Epithelial cell of esophagus (primary cell): ENCODE results near the gene SPOCK3.

Experiments
- DNase-seq: peaks from one replicate; pipeline ENCODE4 v3.0.0; 2010; ENCODE audit warnings: low read depth
- H3K4me3 ChIP-seq: 2 replicates; pipeline ENCODE4 v1.5.1; 2011; ENCODE audit warnings: mild to moderate bottlenecking, low read length, control low read depth
- TF ChIP-seq, protein P1 (sequence below): IDR thresholded peaks from 2 replicates; pipeline ENCODE4 v1.5.1; 2011; ENCODE audit warnings: low read depth, mild to moderate bottlenecking, low read length, control low read depth, inconsistent platforms; ENCODE audit not compliant: insufficient read depth; ENCODE audit errors: missing control alignments

Gene SPOCK3

DNA sequence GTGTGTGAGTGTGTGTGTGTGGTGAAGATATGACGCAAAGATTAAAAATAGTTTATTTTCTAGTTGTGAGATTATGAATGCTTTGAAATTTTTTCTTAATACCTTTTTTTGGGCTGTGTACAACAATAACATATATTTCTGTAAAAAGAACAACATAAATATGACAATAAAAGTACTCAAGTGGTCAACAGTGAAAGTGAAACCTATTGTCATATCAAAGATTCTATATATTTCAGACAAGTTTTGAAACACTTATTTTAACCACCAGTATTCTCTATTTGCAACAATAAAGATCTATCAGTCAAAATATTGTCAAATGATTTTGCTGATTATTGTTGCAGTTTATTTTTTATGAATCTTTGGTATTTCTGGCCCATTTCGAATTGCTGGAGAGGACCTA is 98.0 kb downstream of the SPOCK3 start:
- DNase-seq, result no peak
- TF ChIP-seq, protein P1, sequence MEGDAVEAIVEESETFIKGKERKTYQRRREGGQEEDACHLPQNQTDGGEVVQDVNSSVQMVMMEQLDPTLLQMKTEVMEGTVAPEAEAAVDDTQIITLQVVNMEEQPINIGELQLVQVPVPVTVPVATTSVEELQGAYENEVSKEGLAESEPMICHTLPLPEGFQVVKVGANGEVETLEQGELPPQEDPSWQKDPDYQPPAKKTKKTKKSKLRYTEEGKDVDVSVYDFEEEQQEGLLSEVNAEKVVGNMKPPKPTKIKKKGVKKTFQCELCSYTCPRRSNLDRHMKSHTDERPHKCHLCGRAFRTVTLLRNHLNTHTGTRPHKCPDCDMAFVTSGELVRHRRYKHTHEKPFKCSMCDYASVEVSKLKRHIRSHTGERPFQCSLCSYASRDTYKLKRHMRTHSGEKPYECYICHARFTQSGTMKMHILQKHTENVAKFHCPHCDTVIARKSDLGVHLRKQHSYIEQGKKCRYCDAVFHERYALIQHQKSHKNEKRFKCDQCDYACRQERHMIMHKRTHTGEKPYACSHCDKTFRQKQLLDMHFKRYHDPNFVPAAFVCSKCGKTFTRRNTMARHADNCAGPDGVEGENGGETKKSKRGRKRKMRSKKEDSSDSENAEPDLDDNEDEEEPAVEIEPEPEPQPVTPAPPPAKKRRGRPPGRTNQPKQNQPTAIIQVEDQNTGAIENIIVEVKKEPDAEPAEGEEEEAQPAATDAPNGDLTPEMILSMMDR, result no peak
- no peak overlapping the region for H3K4me3 ChIP-seq

DNA sequence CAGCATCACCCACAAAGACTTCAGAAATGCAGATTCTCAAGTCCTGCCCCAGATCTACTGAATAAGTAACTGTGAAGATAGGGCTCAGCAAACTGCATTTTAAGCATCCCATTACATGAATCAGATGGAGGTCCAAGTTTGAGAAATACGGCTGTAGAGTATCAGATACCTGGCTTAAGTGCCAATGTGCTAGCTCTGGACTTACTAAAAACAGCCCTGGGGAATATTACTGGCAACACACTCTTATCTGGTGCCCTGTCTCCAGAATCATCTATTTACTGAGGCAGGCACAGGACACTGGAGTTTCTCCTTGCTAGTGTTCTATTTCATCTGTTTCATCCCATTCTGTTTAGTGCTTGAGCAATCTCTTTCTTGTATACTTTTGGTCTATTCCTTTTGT is 105.1 kb downstream of the SPOCK3 start:
- no peak overlapping the region for H3K4me3 ChIP-seq
- DNase-seq, result no peak
- TF ChIP-seq, protein P1, result no peak

DNA sequence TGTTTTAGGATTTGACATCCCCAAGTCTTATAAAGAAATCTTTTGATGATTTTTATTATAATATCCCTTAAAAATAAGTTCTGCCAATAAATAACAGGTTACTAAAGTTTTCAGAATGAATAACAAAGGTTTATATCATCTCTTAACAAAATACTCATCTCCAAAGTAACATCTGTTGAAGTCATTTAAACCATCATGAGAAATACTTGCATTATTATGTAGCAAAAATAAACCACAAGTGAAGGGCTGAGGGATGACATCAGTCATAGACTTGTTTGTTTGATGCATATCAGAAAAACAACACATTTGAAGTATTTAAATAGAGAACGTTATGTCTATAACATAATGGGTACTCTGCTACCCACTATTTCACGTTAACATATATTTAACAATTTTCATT is 114.9 kb downstream of the SPOCK3 start:
- H3K4me3 ChIP-seq, result no peak overlapping the region
- TF ChIP-seq, protein P1, result no peak
- peak; percentile 24 for DNase-seq

DNA sequence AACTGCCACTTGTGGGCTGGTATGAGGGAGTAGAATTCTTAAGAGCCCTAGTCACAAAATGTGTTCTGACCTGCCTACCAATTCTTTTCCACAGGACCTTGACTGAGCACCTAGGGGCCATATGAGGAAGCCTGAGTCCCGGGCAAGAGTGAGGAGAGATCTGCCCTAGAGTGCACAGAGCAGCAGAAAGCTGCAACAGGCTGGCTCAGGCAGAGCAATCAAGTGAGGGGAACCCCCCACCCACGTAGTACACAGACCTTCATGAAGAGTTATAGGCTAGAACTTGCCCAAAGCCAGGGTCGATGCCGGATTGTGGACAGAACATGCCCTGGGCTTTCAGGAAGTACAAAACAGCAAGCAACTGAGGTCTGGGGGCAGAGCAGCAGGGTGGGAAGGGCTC is 117.0 kb downstream of the SPOCK3 start:
- TF ChIP-seq, protein P1, result peak; percentile 32
- DNase-seq, result peak; percentile 95
- no peak overlapping the region for H3K4me3 ChIP-seq

DNA sequence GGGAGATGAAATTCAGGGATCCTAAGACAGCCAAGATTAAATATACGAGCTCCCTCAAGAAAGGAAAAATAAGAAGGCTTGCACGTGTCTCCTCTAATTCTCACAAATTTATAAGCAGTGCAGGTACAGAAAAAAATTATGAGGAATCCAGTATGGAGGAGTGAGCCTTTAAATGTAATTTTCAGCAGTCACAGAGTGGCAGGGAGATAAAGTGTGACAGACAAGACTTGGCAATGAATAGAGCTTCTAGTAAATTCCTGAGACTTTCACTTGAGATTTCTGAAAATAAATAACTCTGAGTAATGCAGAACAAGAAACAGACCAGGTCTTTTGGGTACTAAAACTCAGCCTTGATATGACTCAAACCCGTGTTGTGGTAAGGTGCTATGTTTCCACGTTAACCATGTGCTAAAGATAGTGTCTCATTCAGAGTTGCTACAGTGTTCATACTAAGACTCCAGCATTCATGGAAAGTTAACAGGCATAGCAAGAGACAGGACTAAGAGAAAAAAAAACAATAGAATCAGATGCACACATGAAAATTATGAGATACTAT is 119.8 kb downstream of the SPOCK3 start:
- DNase-seq, result peak; percentile 71
- H3K4me3 ChIP-seq, result no peak overlapping the region
- TF ChIP-seq, protein P1, result no peak

DNA sequence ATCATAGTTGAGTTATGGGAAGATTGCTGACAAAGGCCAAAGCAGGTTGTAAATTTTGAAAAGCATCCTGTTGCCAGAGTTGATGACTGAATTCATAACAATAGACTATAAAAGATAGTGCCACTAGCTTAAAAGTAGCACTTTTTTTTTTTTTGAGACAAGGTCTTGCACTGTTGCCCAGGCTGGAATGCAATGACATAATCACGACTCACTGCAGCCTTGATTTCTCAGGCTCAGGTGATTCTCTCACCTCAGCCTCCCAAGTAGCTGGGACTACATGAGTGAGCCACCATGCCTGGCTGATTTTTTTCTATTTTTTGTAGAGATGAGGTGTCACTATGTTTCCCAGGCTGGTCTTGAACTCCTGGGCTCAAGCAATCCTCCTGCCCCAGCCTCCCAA is 122.7 kb downstream of the SPOCK3 start:
- DNase-seq, result peak; percentile 62
- H3K4me3 ChIP-seq, result no peak overlapping the region
- TF ChIP-seq, protein P1, result no peak

DNA sequence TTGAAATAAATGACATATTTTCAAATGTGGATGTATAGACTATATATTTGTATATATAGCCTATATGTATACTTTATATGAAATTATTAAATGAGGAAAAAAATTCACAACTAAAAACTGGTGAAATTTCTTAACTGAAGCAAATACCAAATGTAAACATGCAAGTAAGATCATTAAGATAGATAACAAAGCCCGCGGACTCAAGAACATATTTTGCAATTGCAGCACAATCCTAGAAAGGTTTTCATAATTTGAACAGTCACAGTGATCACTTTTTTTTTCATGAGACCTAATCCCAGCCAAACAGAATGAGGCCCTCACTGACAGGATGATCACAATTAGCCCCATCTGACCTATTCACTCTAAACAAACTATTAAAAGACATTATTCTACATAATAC is 123.2 kb downstream of the SPOCK3 start:
- TF ChIP-seq, protein P1, result no peak
- DNase-seq, result no peak
- H3K4me3 ChIP-seq, result no peak overlapping the region
